Measurements from ENCODE around the gene LRRC41. TPM values are rescaled to one million over a fixed set of nuclear protein-coding genes. Genes with fewer than 3 reads are reported as not detected.

Gene LRRC41
- polyA plus RNA-seq, 1 donor from 2014 or later, result 52.9 TPM

DNA sequence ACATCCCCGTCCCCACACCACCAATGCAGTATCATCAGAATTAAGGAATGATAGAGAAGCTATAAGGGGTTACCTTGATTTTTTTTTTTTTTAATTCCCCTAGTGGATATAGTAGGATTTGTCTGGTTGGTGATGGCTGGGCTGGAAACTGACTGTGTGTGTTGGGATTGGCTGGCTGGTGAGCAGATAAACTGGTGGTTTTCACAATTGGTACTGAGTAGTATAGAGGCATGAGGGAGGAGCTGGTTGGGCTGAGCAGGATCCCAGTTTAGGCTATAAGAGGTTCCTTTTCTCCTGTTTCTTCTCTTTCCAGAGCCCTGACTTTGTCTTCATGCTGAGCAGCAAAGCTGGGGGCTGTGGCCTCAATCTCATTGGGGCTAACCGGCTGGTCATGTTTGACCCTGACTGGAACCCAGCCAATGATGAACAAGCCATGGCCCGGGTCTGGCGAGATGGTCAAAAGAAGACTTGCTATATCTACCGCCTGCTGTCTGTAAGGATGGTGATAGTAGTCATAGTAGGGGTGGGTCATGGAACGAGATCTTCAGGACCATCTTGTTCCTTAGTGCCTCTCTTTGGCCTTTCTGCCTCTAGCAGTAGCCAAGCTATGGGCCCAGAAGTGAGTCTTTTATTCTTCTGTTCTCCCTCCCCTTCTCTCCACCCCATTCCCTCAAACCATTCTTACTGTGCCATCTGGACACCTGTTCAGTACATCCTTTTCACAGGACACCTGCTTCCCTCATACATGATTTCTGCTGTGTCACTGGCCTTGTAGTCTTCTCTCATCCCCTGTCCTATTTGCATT, 29.0 kb downstream of the LRRC41 start:
- Histone ChIP-seq H4K20me1 (ENCODE audit: insufficient read depth) (no peaks in the 10 kb centered on the region), H3K27ac (ENCODE audit: low read length) (no peak overlapping the region), H3K4me3 (ENCODE audit: low read length) (no peak overlapping the region), H3K9me2 (ENCODE audit: insufficient read depth, low read length) (no peaks in the 10 kb centered on the region), H3K9me3 (ENCODE audit: low read length) (no peaks in the 10 kb centered on the region), H3K27me3 (ENCODE audit: insufficient read depth, low read depth, low read length) (no peaks in the 10 kb centered on the region), H3K4me2 (ENCODE audit: low read length) (no peak overlapping the region), H3K79me2 (replicated peaks; ENCODE audit: insufficient read depth, low read length) (no peaks in the 10 kb centered on the region), H3K36me3 (ENCODE audit: insufficient read depth, low read length) (no peaks in the 10 kb centered on the region), H3F3A (ENCODE audit: insufficient read depth, low read length, poor library complexity, severe bottlenecking) (no peaks in the 10 kb centered on the region), H2AFZ (ENCODE audit: low read depth, low read length) (no peak overlapping the region), H3K9ac (ENCODE audit: low read length) (no peak overlapping the region)
- TF ChIP-seq MXI1 (conservative IDR thresholded peaks at IDR 0.05; ENCODE audit: poor library complexity, severe bottlenecking), result no peak
- no peak for TF ChIP-seq EP300 (conservative IDR thresholded peaks at IDR 0.05; ENCODE audit: poor library complexity, severe bottlenecking)
- no peak for TF ChIP-seq REST (IDR thresholded peaks at IDR 0.05; ENCODE audit: borderline replicate concordance)
- TF ChIP-seq, protein P1, sequence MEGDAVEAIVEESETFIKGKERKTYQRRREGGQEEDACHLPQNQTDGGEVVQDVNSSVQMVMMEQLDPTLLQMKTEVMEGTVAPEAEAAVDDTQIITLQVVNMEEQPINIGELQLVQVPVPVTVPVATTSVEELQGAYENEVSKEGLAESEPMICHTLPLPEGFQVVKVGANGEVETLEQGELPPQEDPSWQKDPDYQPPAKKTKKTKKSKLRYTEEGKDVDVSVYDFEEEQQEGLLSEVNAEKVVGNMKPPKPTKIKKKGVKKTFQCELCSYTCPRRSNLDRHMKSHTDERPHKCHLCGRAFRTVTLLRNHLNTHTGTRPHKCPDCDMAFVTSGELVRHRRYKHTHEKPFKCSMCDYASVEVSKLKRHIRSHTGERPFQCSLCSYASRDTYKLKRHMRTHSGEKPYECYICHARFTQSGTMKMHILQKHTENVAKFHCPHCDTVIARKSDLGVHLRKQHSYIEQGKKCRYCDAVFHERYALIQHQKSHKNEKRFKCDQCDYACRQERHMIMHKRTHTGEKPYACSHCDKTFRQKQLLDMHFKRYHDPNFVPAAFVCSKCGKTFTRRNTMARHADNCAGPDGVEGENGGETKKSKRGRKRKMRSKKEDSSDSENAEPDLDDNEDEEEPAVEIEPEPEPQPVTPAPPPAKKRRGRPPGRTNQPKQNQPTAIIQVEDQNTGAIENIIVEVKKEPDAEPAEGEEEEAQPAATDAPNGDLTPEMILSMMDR (IDR thresholded peaks at IDR 0.05; ENCODE audit: poor library complexity, severe bottlenecking), result no peak
- no peak for TF ChIP-seq EZH2 (IDR thresholded peaks at IDR 0.05; ENCODE audit: borderline replicate concordance, insufficient read depth, low read length, poor library complexity, severe bottlenecking)
- no peak for TF ChIP-seq SMC3 (conservative IDR thresholded peaks at IDR 0.05; ENCODE audit: poor library complexity)
- TF ChIP-seq TAF1 (IDR thresholded peaks at IDR 0.05; ENCODE audit: low read depth), result no peak
- TF ChIP-seq RAD21 (conservative IDR thresholded peaks at IDR 0.05), result no peak
- no peak for TF ChIP-seq POLR2AphosphoS5 (IDR thresholded peaks at IDR 0.05)

GRCh38 chr1:46268578-46268977, 34.8 kb downstream of the LRRC41 start:
- H3K9me2 ChIP-seq (ENCODE audit: insufficient read depth, low read length), result no peaks in the 10 kb centered on the region
- H3K27ac ChIP-seq (ENCODE audit: low read length), result no peak overlapping the region
- no peak overlapping the region for H3K9ac ChIP-seq (ENCODE audit: low read length)
- H3K4me3 ChIP-seq (ENCODE audit: low read length), result no peak overlapping the region
- no peaks in the 10 kb centered on the region for H4K20me1 ChIP-seq (ENCODE audit: insufficient read depth)
- H3K9me3 ChIP-seq (ENCODE audit: low read length), result no peaks in the 10 kb centered on the region
- H2AFZ ChIP-seq (ENCODE audit: low read depth, low read length), result no peak overlapping the region
- no peaks in the 10 kb centered on the region for H3F3A ChIP-seq (ENCODE audit: insufficient read depth, low read length, poor library complexity, severe bottlenecking)
- no peak overlapping the region for H3K4me2 ChIP-seq (ENCODE audit: low read length)
- H3K36me3 ChIP-seq (ENCODE audit: insufficient read depth, low read length), result no peaks in the 10 kb centered on the region
- TF ChIP-seq REST (IDR thresholded peaks at IDR 0.05; ENCODE audit: borderline replicate concordance) (no peak), EZH2 (IDR thresholded peaks at IDR 0.05; ENCODE audit: borderline replicate concordance, insufficient read depth, low read length, poor library complexity, severe bottlenecking) (no peak), MXI1 (conservative IDR thresholded peaks at IDR 0.05; ENCODE audit: poor library complexity, severe bottlenecking) (no peak), EP300 (conservative IDR thresholded peaks at IDR 0.05; ENCODE audit: poor library complexity, severe bottlenecking) (no peak), RAD21 (conservative IDR thresholded peaks at IDR 0.05) (no peak), TAF1 (IDR thresholded peaks at IDR 0.05; ENCODE audit: low read depth) (no peak), SMC3 (conservative IDR thresholded peaks at IDR 0.05; ENCODE audit: poor library complexity) (no peak), POLR2AphosphoS5 (IDR thresholded peaks at IDR 0.05) (no peak)
- TF ChIP-seq, protein P1 (IDR thresholded peaks at IDR 0.05; ENCODE audit: poor library complexity, severe bottlenecking), result no peak
- no peaks in the 10 kb centered on the region for H3K27me3 ChIP-seq (ENCODE audit: insufficient read depth, low read depth, low read length)
- H3K79me2 ChIP-seq (replicated peaks; ENCODE audit: insufficient read depth, low read length), result no peaks in the 10 kb centered on the region

Data from neural cell (in vitro differentiated cells).